ENCODE data around the gene TSKU. TPM values are rescaled to one million over a fixed set of nuclear protein-coding genes. Genes with fewer than 3 reads are reported as not detected.
"Not testable (repeated sequence)": the region's sequence is repeated elsewhere in the genome, so short reads cannot be mapped to it uniquely, and the experiment has no call there.

The TSKU gene
- total RNA-seq, 1 experiment from 2014 or later: 99.4 TPM

DNA sequence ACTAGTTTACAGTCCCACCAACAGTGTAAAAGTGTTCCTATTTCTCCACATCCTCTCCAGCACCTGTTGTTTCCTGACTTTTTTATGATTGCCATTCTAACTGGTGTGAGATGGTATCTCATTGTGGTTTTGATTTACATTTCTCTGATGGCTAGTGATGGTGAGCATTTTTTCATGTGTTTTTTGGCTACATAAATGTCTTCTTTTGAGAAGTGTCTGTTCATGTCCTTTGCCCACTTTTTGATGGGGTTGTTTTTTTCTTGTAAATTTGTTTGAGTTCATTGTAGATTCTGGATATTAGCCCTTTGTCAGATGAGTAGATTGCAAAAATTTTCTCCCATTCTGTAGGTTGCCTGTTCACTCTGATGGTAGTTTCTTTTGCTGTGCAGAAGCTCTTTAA is 43.8 kb downstream of the TSKU start:
- H3K4me2 ChIP-seq; H3K9me2 ChIP-seq (ENCODE audit: insufficient read depth); H3K79me2 ChIP-seq (ENCODE audit: low read depth); H3K36me3 ChIP-seq (ENCODE audit: low read depth); H3K27me3 ChIP-seq (ENCODE audit: insufficient read depth, low read depth); BruUV-seq (replicated peaks); H3K4me3 ChIP-seq; intact Hi-C loops (cut with micrococcal nuclease; ENCODE audit: unreplicated experiment); H4K20me1 ChIP-seq (ENCODE audit: insufficient read depth); H3K27ac ChIP-seq; H3K9me3 ChIP-seq (ENCODE audit: insufficient read depth, low read depth); H2AFZ ChIP-seq; POLR2A ChIA-PET (ENCODE audit: unreplicated experiment); CTCF ChIA-PET; DNase-seq: not testable (repeated sequence)
- Histone ChIP-seq H3K4me1 (replicated peaks; ENCODE audit: insufficient read depth) (peaks cover 38% of the 10 kb centered on the region), H3F3A (ENCODE audit: insufficient read depth, low read depth) (peaks cover 31% of the 10 kb centered on the region)

DNA sequence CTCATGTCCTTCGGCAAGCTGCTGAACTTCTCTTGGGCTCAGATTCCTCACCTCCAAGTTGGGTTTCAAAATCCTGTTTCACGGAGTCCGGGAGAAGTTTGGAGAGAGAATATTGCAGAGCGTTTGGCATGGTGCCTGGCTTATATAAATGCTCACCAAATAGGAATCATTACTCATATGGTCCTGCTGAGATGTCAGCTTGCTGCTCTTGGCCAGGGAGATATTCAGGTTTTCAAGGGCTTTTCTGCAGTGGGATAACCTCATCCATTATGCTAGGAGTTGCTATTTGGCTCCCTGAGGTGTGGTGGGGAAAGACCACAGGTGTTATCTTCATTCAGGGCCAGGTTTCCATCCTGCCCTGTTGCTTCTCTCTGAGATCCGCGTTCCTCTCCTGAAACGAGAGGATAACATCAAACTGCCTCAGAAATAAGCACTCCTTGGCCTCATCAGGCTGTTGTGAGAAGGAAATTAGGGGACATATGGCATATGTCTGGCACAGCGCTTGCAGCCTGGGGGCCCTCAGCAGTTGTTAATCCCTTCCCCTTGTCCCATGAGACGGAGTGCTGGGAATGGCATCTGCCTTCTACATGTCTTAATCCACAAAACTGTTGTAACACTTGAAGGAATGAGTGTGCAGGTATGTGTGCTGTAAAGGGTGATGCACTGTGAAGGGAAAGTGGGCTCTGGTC is 47.6 kb downstream of the TSKU start:
- Histone ChIP-seq H2AFZ (no peak overlapping the region), H3K4me2 (no peak overlapping the region), H3K36me3 (ENCODE audit: low read depth) (no peaks in the 10 kb centered on the region), H4K20me1 (ENCODE audit: insufficient read depth) (no peaks in the 10 kb centered on the region), H3F3A (ENCODE audit: insufficient read depth, low read depth) (no peaks in the 10 kb centered on the region; the same call in 1 of the 2 replicates), H3K4me1 (replicated peaks; ENCODE audit: insufficient read depth) (peaks cover 4% of the 10 kb centered on the region; the same call in 1 of the 2 replicates), H3K27ac (no peak overlapping the region), H3K9me2 (ENCODE audit: insufficient read depth) (no peaks in the 10 kb centered on the region), H3K9me3 (ENCODE audit: insufficient read depth, low read depth) (no peaks in the 10 kb centered on the region), H3K27me3 (ENCODE audit: insufficient read depth, low read depth) (no peaks in the 10 kb centered on the region), H3K79me2 (ENCODE audit: low read depth) (no peaks in the 10 kb centered on the region), H3K4me3 (no peak overlapping the region)
- POLR2A ChIA-PET (ENCODE audit: unreplicated experiment): no interaction called here
- peak in 1 of 2 experiments; percentile 44 for DNase-seq
- TF ChIP-seq EZH2 (IDR thresholded peaks at IDR 0.05; ENCODE audit: low read depth): no peak
- TF ChIP-seq, protein P1, sequence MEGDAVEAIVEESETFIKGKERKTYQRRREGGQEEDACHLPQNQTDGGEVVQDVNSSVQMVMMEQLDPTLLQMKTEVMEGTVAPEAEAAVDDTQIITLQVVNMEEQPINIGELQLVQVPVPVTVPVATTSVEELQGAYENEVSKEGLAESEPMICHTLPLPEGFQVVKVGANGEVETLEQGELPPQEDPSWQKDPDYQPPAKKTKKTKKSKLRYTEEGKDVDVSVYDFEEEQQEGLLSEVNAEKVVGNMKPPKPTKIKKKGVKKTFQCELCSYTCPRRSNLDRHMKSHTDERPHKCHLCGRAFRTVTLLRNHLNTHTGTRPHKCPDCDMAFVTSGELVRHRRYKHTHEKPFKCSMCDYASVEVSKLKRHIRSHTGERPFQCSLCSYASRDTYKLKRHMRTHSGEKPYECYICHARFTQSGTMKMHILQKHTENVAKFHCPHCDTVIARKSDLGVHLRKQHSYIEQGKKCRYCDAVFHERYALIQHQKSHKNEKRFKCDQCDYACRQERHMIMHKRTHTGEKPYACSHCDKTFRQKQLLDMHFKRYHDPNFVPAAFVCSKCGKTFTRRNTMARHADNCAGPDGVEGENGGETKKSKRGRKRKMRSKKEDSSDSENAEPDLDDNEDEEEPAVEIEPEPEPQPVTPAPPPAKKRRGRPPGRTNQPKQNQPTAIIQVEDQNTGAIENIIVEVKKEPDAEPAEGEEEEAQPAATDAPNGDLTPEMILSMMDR (conservative IDR thresholded peaks at IDR 0.05): no peak
- CTCF ChIA-PET: interaction anchor here (0.9 kb wide), 1 partner anchor 87 kb away, joined by 6 read pairs; no protein-coding TSS in a partner anchor
- no TSS peak for BruUV-seq (replicated peaks)
- intact Hi-C loops (cut with micrococcal nuclease; ENCODE audit: unreplicated experiment): no loop called here

DNA sequence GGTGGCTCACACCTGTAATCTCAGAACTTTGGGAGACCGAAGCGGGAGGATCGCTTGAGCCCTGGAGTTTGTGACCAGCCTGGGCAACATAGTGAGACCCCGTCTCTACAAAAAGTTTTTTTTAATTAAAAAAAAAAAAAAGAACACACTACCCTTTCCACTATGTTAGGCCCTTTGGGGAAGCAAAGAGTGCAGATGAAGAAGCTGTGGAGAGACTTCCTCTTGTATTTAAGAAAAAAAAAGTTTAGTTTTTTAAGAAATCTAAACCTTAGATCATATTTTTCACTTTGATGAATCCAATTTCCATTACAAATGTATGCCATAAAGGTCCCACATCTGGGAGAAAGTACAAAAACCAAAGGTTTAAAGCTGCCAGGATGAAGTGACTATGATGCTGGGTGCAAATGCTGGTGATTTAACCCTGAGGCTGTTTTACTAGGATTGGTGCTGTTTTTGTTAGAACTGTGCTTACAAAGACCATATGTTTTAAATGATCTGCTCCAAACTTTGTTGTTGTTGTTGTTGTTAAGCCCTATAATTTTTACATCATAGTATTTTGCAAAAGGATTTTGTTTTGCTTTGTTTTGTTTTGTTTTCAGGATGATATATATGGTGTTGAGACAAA is 48.6 kb downstream of the TSKU start:
- DNase-seq: no peak
- Histone ChIP-seq H3K9me2 (ENCODE audit: insufficient read depth) (no peaks in the 10 kb centered on the region), H3K9me3 (ENCODE audit: insufficient read depth, low read depth) (no peaks in the 10 kb centered on the region), H2AFZ (no peak overlapping the region), H3F3A (ENCODE audit: insufficient read depth, low read depth) (no peaks in the 10 kb centered on the region; the same call in 1 of the 2 replicates), H4K20me1 (ENCODE audit: insufficient read depth) (no peaks in the 10 kb centered on the region), H3K27me3 (ENCODE audit: insufficient read depth, low read depth) (no peaks in the 10 kb centered on the region), H3K36me3 (ENCODE audit: low read depth) (no peaks in the 10 kb centered on the region), H3K79me2 (ENCODE audit: low read depth) (no peaks in the 10 kb centered on the region), H3K27ac (no peak overlapping the region), H3K4me2 (no peak overlapping the region), H3K4me3 (no peak overlapping the region), H3K4me1 (replicated peaks; ENCODE audit: insufficient read depth) (peaks cover 8% of the 10 kb centered on the region; the same call in 1 of the 2 replicates)
- no peak for TF ChIP-seq EZH2 (IDR thresholded peaks at IDR 0.05; ENCODE audit: low read depth)
- TF ChIP-seq, protein P1 (conservative IDR thresholded peaks at IDR 0.05): no peak
- intact Hi-C loops (cut with micrococcal nuclease; ENCODE audit: unreplicated experiment): no loop called here
- POLR2A ChIA-PET (ENCODE audit: unreplicated experiment): no interaction called here
- BruUV-seq (replicated peaks): no TSS peak
- CTCF ChIA-PET: no interaction called here
